Body of pancreas (tissue), 4 donors: Measurements from ENCODE around the gene TENT4B.
"Not testable (repeated sequence)": the region's sequence is repeated elsewhere in the genome, so short reads cannot be mapped to it uniquely, and the experiment has no call there.

ENCODE experiments used
- POLR2A ChIP-seq, 3 donors: fragments of 450-650 bp; IDR thresholded peaks; one replicate each; pipeline ENCODE4 v1.6.1; 2016; ENCODE audit warnings: antibody characterized with exemption in 3 of 3, mild to moderate bottlenecking in 2 of 3
- TF ChIP-seq, protein P1 (sequence below), 7 experiments: fragments of 450-650 bp in 4 of 7; fragments of 200-600 bp in 3 of 7; sonication (generic) in 3 of 7; IDR thresholded peaks; one replicate each; pipeline ENCODE4 v1.5.1; 2016 to 2019; ENCODE audit warnings: antibody characterized with exemption in 7 of 7

DNA sequence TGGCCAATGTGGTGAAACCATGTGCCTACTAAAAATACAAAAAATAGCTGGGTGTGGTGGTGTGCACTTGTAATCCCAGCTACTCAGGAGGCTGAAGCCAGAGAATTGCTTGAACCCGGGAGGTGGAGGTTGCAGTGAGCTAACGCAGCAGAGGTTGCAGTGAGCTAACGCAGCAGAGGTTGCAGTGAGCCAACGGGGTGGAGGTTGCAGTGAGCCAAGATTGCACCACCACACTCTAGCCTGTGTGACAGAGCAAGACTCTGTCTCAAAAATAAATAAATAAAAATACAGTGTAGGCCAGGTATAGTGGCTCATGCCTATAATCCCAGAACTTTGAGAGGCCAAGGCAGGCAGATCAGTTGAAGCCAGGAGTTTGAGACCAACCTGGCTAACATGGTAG lies 18.7 kb downstream of the TENT4B start:
- TF ChIP-seq, protein P1, sequence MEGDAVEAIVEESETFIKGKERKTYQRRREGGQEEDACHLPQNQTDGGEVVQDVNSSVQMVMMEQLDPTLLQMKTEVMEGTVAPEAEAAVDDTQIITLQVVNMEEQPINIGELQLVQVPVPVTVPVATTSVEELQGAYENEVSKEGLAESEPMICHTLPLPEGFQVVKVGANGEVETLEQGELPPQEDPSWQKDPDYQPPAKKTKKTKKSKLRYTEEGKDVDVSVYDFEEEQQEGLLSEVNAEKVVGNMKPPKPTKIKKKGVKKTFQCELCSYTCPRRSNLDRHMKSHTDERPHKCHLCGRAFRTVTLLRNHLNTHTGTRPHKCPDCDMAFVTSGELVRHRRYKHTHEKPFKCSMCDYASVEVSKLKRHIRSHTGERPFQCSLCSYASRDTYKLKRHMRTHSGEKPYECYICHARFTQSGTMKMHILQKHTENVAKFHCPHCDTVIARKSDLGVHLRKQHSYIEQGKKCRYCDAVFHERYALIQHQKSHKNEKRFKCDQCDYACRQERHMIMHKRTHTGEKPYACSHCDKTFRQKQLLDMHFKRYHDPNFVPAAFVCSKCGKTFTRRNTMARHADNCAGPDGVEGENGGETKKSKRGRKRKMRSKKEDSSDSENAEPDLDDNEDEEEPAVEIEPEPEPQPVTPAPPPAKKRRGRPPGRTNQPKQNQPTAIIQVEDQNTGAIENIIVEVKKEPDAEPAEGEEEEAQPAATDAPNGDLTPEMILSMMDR (IDR thresholded peaks at IDR 0.05): not testable (repeated sequence)
- TF ChIP-seq POLR2A (IDR thresholded peaks at IDR 0.05): not testable (repeated sequence)
